ENCODE data around the gene MBD5. TPM values are rescaled to one million over a fixed set of nuclear protein-coding genes. Genes with fewer than 3 reads are reported as not detected.
A peak's percentile ranks its signal among the peaks of the same experiment; 100 is the strongest.

The MBD5 gene
- polyA plus RNA-seq, result 15.0 to 21.3 TPM (median 20.1 TPM) in 3 replicates
- polyA plus RNA-seq (2011; ENCODE audit: low read depth), result 6.9 TPM
- polyA plus RNA-seq (2011; cell fraction: cytosol; rRNA removed), result 7.6 and 13.7 TPM in 2 replicates
- 17.5 and 23.3 TPM in 2 replicates for polyA plus RNA-seq (2011; cell fraction: nucleus; rRNA removed)
- polyA plus RNA-seq (2012; ENCODE audit: low replicate concordance), result 8.6 and 10.6 TPM in 2 replicates
- 45.5 to 54.8 TPM (median 54.6 TPM) in 3 replicates for polyA minus RNA-seq
- 8.8 TPM for polyA minus RNA-seq (2011; cell fraction: cytosol; rRNA and poly(A)+ RNA removed)
- polyA minus RNA-seq (2011; cell fraction: nucleus; rRNA and poly(A)+ RNA removed), result 48.9 and 102 TPM in 2 replicates

DNA sequence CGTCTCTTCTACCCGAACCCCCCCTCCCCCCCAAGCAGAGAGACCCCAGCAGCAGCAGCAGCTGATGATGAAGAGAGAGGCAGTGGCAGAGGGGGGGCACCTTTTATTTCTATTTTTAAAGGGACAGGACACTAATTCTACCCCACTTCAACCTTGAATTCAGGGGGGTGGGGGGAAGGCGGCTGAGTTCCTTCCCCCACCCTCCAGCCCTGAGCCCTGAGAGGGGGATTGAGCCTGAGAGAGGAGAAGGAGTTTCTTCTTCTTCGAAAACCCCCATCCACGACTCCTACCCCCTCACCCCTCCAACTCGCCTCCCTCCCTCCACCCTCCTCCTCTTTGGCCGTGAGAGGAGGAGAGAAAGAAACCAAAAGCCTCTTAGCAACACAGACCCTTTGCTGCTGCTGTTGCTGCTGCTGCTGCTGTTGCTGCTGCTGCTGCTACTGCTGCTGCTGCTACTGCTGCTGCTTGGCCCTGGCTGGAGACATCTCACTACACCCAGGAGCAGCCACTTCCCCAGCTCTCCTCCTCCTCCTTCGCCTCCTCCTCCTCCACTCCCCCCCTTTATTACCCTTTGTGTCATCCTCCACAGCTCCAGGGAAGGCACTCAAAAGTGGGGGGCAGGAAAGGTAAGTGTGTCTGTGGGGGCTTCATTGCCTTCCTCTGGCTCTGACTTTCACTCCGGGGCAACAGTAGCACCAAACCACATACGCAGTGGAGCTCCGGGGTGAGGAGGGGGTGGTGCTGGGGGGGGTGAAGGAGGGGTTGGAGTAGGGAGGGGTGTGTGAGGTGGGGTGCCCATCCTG is at the start of gene MBD5:
TSS of gene MBD5 (plus strand) at position 33 of the 803 bp plus-strand sequence.
- Histone ChIP-seq H2AFZ (ENCODE audit: control insufficient read depth, low read length) (peak within 1 kb of the TSS; percentile 85), H3K79me2 (ENCODE audit: control insufficient read depth, insufficient read depth, low read length) (peaks cover 79% of the 10 kb centered on the region)
- DNase-seq (ENCODE audit: low read depth, low spot score), result no peak

GRCh38 chr2:147976102-147976501 is 44.8 kb upstream of the MBD5 start:
- dilution Hi-C loops (cut with MboI; ENCODE audit: extremely low pct_ligation_motif_present, low sequenced_read_pairs), result no loop called here
- peaks cover 22% of the 10 kb centered on the region for H3K79me2 ChIP-seq (ENCODE audit: control insufficient read depth, insufficient read depth, low read length)

More for the DNA sequence above, at the start of gene MBD5:
- H3K9me3 ChIP-seq (ENCODE audit: control insufficient read depth, low read depth, low read length), result no peaks in the 10 kb centered on the region
- H3K27me3 ChIP-seq (ENCODE audit: control insufficient read depth, extremely low read depth, insufficient read depth, low read length), result no peaks in the 10 kb centered on the region
- H3K4me2 ChIP-seq (ENCODE audit: control insufficient read depth, extremely low read depth, insufficient read depth, low read depth, low read length), result peak within 1 kb of the TSS; percentile 92
- H4K20me1 ChIP-seq (ENCODE audit: control insufficient read depth, extremely low read depth, insufficient read depth, low read length), result no peaks in the 10 kb centered on the region
- no peak for FAIRE-seq
- peak within 1 kb of the TSS; percentile 72 to 91 (median 87) for H3K4me3 ChIP-seq (ENCODE audit: control insufficient read depth in 2 of 3, extremely low read depth in 1 of 3, insufficient read depth in 2 of 3, low read depth in 1 of 3, low read length in 3 of 3)
- no peaks in the 10 kb centered on the region for H3K36me3 ChIP-seq (ENCODE audit: control insufficient read depth in 2 of 2, extremely low read depth in 1 of 2, insufficient read depth in 2 of 2, low read length in 2 of 2)
- H3K27ac ChIP-seq (ENCODE audit: control insufficient read depth, insufficient read depth, low read length), result peak within 1 kb of the TSS; percentile 88
- H3K9ac ChIP-seq (ENCODE audit: control insufficient read depth, extremely low read depth, insufficient read depth, low read length), result peak within 1 kb of the TSS; percentile 88
- no peaks in the 10 kb centered on the region for H3K9me1 ChIP-seq (ENCODE audit: control insufficient read depth, extremely low read depth, insufficient read depth, low read length)
- dilution Hi-C loops (cut with MboI; ENCODE audit: extremely low pct_ligation_motif_present, low sequenced_read_pairs), result no loop called here
- TF ChIP-seq EZH2 (IDR thresholded peaks at IDR 0.05; ENCODE audit: low read length) (no peak), CTCF (optimal IDR thresholded peaks at IDR 0.05 in 1 of 3, IDR thresholded peaks at IDR 0.05 in 1 of 3, conservative IDR thresholded peaks at IDR 0.05 in 1 of 3; ENCODE audit: extremely low read depth in 1 of 3, insufficient read depth in 2 of 3, low read length in 3 of 3) (no peak)
- H3K4me1 ChIP-seq (ENCODE audit: control insufficient read depth, extremely low read depth, insufficient read depth, low read length), result peaks cover 6% of the 10 kb centered on the region

More at GRCh38 chr2:147976102-147976501, 44.8 kb upstream of the MBD5 start:
- no peak overlapping the region for H3K27ac ChIP-seq (ENCODE audit: control insufficient read depth, insufficient read depth, low read length)
- no peak for DNase-seq (ENCODE audit: low read depth, low spot score)
- no peak overlapping the region for H2AFZ ChIP-seq (ENCODE audit: control insufficient read depth, low read length)
- no peaks in the 10 kb centered on the region for H4K20me1 ChIP-seq (ENCODE audit: control insufficient read depth, extremely low read depth, insufficient read depth, low read length)
- no peak for FAIRE-seq
- TF ChIP-seq EZH2 (IDR thresholded peaks at IDR 0.05; ENCODE audit: low read length) (no peak), CTCF (optimal IDR thresholded peaks at IDR 0.05 in 1 of 3, IDR thresholded peaks at IDR 0.05 in 1 of 3, conservative IDR thresholded peaks at IDR 0.05 in 1 of 3; ENCODE audit: extremely low read depth in 1 of 3, insufficient read depth in 2 of 3, low read length in 3 of 3) (no peak)
- H3K9me3 ChIP-seq (ENCODE audit: control insufficient read depth, low read depth, low read length), result no peaks in the 10 kb centered on the region
- no peaks in the 10 kb centered on the region for H3K9me1 ChIP-seq (ENCODE audit: control insufficient read depth, extremely low read depth, insufficient read depth, low read length)
- H3K4me1 ChIP-seq (ENCODE audit: control insufficient read depth, extremely low read depth, insufficient read depth, low read length), result no peaks in the 10 kb centered on the region
- no peak overlapping the region for H3K9ac ChIP-seq (ENCODE audit: control insufficient read depth, extremely low read depth, insufficient read depth, low read length)
- H3K4me3 ChIP-seq (ENCODE audit: control insufficient read depth in 2 of 3, extremely low read depth in 1 of 3, insufficient read depth in 2 of 3, low read depth in 1 of 3, low read length in 3 of 3), result no peak overlapping the region
- no peaks in the 10 kb centered on the region for H3K36me3 ChIP-seq (ENCODE audit: control insufficient read depth in 2 of 2, extremely low read depth in 1 of 2, insufficient read depth in 2 of 2, low read length in 2 of 2)
- H3K4me2 ChIP-seq (ENCODE audit: control insufficient read depth, extremely low read depth, insufficient read depth, low read depth, low read length), result no peak overlapping the region
- no peaks in the 10 kb centered on the region for H3K27me3 ChIP-seq (ENCODE audit: control insufficient read depth, extremely low read depth, insufficient read depth, low read length)
